HG03565 (cell line): ENCODE data around the gene GPC6.

Experiments used
- ATAC-seq: cut with Tn5 transposase; IDR thresholded peaks from one replicate; pipeline ENCODE4 v1.9.1; 2021; ENCODE audit warnings: mild to moderate bottlenecking, moderate library complexity; ENCODE audit not compliant: unreplicated experiment

The GPC6 gene

GRCh38 chr13:93726173-93726957 lies 499.8 kb downstream of the GPC6 start:
- ATAC-seq, result no peak

- no peak for ATAC-seq
These were observed 500.9 kb downstream of the GPC6 start for GRCh38 chr13:93727211-93728141.

DNA sequence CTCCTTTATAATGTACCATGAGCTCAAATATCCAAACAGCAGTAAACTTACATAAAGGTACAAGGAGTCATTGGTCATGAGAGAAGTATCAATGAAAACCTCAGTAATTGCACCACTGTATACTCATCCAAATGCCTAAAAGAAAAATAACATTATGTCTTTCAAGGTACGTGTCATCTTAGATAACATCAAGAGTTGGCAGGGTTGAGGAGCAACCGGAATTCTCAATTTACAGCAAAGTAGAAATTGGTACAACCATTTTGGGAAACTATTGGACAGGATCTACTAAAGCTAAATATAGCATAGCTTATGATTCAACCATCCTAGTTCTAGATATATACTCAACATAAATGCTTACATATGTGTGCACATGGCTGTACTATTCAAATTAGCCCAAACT lies 502.8 kb downstream of the GPC6 start:
- ATAC-seq, result no peak

- ATAC-seq, result no peak
These were observed 504.2 kb downstream of the GPC6 start for GRCh38 chr13:93730780-93731179.

- ATAC-seq, result no peak
These were observed 505.6 kb downstream of the GPC6 start for GRCh38 chr13:93732186-93732585.

- no peak for ATAC-seq
These were observed 509.5 kb downstream of the GPC6 start for GRCh38 chr13:93736081-93736480.

DNA sequence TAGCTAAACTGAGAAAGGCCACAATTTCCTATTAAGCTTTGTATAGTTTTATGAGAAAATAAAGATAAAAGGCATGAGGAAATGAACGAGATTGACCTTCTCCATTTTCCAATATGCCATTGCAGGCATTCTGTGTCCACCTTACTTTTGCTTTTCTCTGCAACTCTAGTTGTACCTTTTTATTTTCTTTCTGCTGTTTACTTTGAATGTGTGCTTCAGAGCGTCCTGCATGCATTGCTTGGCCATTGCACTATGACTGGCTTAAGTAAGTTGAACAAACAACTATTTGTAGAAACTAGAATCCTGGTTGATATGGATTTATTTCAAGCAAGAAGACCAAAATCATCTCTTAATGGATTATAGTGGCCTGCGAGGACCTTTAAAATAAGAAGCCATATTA lies 510.3 kb downstream of the GPC6 start:
- no peak for ATAC-seq

GRCh38 chr13:93740334-93740733 lies 513.7 kb downstream of the GPC6 start:
- no peak for ATAC-seq

GRCh38 chr13:93744033-93744432 lies 517.4 kb downstream of the GPC6 start:
- ATAC-seq, result no peak

- no peak for ATAC-seq
These were observed 518.3 kb downstream of the GPC6 start for GRCh38 chr13:93744886-93745285.

GRCh38 chr13:93745884-93746283 lies 519.3 kb downstream of the GPC6 start:
- no peak for ATAC-seq

- ATAC-seq, result no peak
These were observed 520.0 kb downstream of the GPC6 start for GRCh38 chr13:93746589-93746988.

DNA sequence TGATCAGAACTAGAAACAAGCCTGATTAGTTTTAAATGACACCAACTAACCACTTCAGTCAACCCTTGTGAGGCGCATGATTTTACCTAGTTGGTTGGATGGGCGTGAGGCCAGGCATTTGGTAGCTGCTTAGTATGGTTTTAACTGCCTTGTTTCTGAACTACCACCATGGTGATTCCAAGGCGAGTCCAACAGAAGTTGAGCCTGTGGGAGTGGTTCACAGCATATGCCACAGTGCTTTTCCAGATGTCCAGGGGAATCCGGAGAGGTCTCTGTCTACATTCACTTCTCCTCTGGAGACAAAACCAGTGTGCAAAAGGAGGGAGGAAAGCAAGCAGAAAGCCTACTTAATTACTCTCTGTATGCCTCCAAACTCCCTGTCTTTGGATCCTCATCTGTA lies 524.1 kb downstream of the GPC6 start:
- ATAC-seq, result no peak

- peak; percentile 54 for ATAC-seq
These were observed 524.5 kb downstream of the GPC6 start for GRCh38 chr13:93751117-93751516.

DNA sequence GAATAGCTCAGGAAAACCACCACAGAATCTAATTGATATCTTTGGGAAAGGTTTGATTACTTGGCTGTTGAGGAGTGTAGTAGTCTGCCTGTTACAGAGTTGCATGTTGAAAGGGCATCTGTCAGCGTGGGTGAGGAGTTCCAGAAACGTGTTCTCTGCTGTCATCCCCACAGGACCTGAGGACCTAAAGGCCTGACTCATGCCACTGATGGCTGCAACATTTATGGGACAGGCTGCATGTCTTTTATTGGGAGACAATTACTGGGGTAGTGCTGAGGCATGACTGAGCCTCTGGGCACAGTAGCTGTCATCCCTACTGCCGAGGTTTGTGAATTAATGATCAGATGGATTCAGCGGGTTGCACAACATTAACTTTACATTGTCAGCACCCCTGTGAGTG lies 525.9 kb downstream of the GPC6 start:
- ATAC-seq, result no peak

- ATAC-seq, result no peak
These were observed 527.0 kb downstream of the GPC6 start for GRCh38 chr13:93753639-93754038.

GRCh38 chr13:93755341-93755740 lies 528.7 kb downstream of the GPC6 start:
- ATAC-seq, result no peak

GRCh38 chr13:93758575-93758974 lies 532.0 kb downstream of the GPC6 start:
- ATAC-seq, result no peak

GRCh38 chr13:93762708-93763426 lies 536.3 kb downstream of the GPC6 start:
- ATAC-seq, result no peak

DNA sequence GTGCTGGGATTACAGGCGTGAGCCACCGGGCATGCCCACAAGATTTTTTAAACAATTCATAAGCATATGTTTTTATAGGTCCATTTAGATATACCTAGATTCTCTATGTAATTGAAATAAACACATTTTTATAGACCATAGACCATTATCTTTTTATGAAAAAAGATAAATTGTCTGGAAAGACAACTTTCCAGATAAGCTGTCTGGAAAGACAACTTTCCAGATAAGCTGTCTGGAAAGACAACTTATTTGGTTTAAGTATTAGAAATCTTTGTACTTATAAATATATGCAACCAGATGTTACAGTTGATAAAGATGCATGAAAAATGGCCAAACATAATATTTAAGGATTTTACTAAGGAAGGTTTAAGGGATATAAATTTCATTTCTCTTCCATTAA lies 538.5 kb downstream of the GPC6 start:
- no peak for ATAC-seq

DNA sequence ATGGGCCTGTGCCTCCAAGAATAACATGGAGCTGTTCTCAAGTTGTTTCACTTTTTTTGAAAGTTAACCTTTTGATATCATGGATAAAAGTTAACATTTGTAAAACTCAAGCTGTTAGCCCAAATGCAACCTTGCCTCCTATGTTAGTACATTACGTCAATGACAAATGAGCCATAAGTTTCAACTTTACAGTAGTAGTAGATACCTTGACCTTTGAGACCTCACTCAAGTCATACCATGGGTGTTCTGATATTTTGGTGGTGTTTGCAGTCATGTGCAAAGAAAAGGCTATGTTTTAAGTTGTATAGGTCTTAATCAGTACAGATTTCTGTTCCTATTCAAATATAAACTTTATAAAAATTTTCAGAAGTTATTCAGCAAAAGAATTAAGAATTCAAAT lies 539.2 kb downstream of the GPC6 start:
- ATAC-seq, result no peak
